Heart left ventricle (tissue), 16 donors: ENCODE measurements around the gene HIBADH. TPM values are rescaled to one million over a fixed set of nuclear protein-coding genes. Genes with fewer than 3 reads are reported as not detected.
"Not testable (repeated sequence)": the region's sequence is repeated elsewhere in the genome, so short reads cannot be mapped to it uniquely, and the experiment has no call there.

Experiments used
- ATAC-seq, 4 donors: fragments of 200-7000 bp; cut with Tn5 transposase; one replicate each; pipeline ENCODE4 v1.9.1; 2020 to 2022; ENCODE audit warnings: moderate library complexity in 4 of 4, mild to moderate bottlenecking in 3 of 4, moderate number of reproducible peaks in 1 of 4
- DNase-seq, 5 donors: peaks; one replicate each; pipeline ENCODE4 v3.0.0-alpha.2; 2020
- H3K27ac ChIP-seq, 12 donors: fragments of 200-600 bp; sonication (generic) in 4 of 12; one replicate each; pipeline versions ENCODE4 v1.5.0 to v1.8.0; 2016 to 2022; ENCODE audit warnings: mild to moderate bottlenecking in 2 of 12
- H3K27me3 ChIP-seq, 9 donors: fragments of 200-600 bp; sonication (generic) in 2 of 9; one replicate each; pipeline versions ENCODE4 v1.5.1 to v1.8.0; 2016 to 2022; ENCODE audit warnings: mild to moderate bottlenecking in 3 of 9
- H3K36me3 ChIP-seq, 9 donors: fragments of 200-600 bp; sonication (generic) in 2 of 9; one replicate each; pipeline versions ENCODE4 v1.5.0 to v1.8.0; 2018 to 2022; ENCODE audit warnings: mild to moderate bottlenecking in 2 of 9
- H3K4me1 ChIP-seq, 12 donors: fragments of 200-600 bp; sonication (generic) in 4 of 12; one replicate each; pipeline versions ENCODE4 v1.5.0 to v1.8.0; 2016 to 2022; ENCODE audit warnings: mild to moderate bottlenecking in 3 of 12
- H3K4me3 ChIP-seq, 12 donors: fragments of 200-600 bp; sonication (generic) in 4 of 12; one replicate each; pipeline versions ENCODE4 v1.5.0 to v1.8.0; 2017 to 2022; ENCODE audit warnings: mild to moderate bottlenecking in 9 of 12, moderate library complexity in 4 of 12
- H3K9me3 ChIP-seq, 12 donors: fragments of 200-600 bp; sonication (generic) in 4 of 12; one replicate each; pipeline versions ENCODE4 v1.5.0 to v1.8.0; 2016 to 2022; ENCODE audit warnings: mild to moderate bottlenecking in 1 of 12
- CTCF ChIP-seq, 12 donors: fragments of 200-600 bp; sonication (generic) in 4 of 12; IDR thresholded peaks; one replicate each; pipeline versions ENCODE4 v1.5.0 to v1.8.0; 2018 to 2022; ENCODE audit warnings: antibody characterized with exemption in 12 of 12, mild to moderate bottlenecking in 5 of 12
- POLR2A ChIP-seq, 2 donors: fragments of 450-650 bp; IDR thresholded peaks; one replicate each; pipeline ENCODE4 v1.6.1; 2017; ENCODE audit warnings: antibody characterized with exemption in 2 of 2, mild to moderate bottlenecking in 2 of 2, moderate library complexity in 2 of 2
- WGBS, 4 donors: extraction: QIAGEN DNeasy Blood & Tissue Kit in 2 of 4; methylation state at CpG; one replicate each; pipeline versions ENCODE4 v1.1.5 to v1.1.7; 2013 to 2018; 5-methylcytosine and 5-hydroxymethylcytosine counted together
- intact Hi-C, 10 donors: fragments of 100-400 bp; cut with DNase I; formaldehyde crosslinking; loops; one replicate each; pipeline versions ENCODE4 v1.11.1 to v1.14.2; 2022
- polyA plus RNA-seq, 2 donors: library from polyadenylated mRNA; stranded (reverse); fragments of 200-250 nt; gene quantifications; one replicate each; pipeline ENCODE4 v1.2.3, GENCODE V29; 2013
- total RNA-seq, 9 donors: library from RNA; depleted of rRNA in 2 of 9; stranded (reverse); fragments of >200 nt in 2 of 9; fragmentation: NEBNext Ultra II Directional in 3 of 9; extraction: Animal tissue kit (Norgen Biotek cat#: 25700) in 3 of 9; gene quantifications; one replicate each; pipeline versions ENCODE4 v1.1.0 to v1.2.4, GENCODE V29; 2016 to 2023
- donor health status: ischemic (EF 13 %, LVEDD 7.1; RV severe dilation, severe dysfunction).
- donor health status: healthy with polysubstance abuse.
- donor health status: DM: no; HTN: yes; CAD: no.
- donor health status: DM: no; HTN: no; CAD: no.
- donor health status: ischemic (EF 25% LVEDD 6.9; RV normal size, moderate dysfunction).
- donor health status: ischemic (EF 25% LVEDD 5.7; RV mildly dilated, moderate dysfunction).
- donor health status: healthy.
- donor health status: DM: yes; HTN: yes; CAD: no.
- donor health status: ischemic (EF 35%, LVEDD 5.7; RV mildly dilated, moderate dysfunction).
- donor health status: nonischemic (EF 11% LVEDD 7.7; RV severe dilation, severe dysfunction).
- donor health status: DM: yes; HTN: yes; CAD: no.
- donor health status: PGD.
- donor health status: ischemic (EF 29% LVEDD 5.4; RV normal size, mild dysfunction).
- donor health status: nonischemic (EF 23%, LVEDD 6.1; RV moderate dilation, normal function).

The HIBADH gene
- total and polyA plus RNA-seq, 11 donors, result 34.4 to 107 (median 69.3) TPM

DNA sequence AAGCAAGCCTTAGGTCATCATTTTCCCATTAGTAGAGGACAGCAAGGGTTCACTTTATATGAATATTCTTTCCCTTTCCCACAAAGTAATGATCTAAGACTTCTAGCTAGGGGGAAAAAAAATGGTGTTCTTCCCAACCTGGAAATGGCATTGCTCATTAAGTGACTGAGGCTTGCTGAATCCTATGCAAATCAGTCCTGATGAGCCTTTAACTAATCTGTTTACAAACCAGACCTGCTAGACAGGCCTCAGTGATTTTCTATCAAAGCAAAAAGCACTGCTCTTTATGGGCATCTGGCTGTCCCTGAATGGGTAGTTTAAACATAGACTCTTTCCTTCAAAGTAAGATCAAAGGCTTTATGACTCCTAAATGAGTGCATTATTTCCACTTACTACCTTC, 146.3 kb downstream of the HIBADH start:
- H3K9me3 ChIP-seq, result no peaks in the 10 kb centered on the region
- intact Hi-C loops, result no loop called here
- H3K4me1 ChIP-seq, result no peaks in the 10 kb centered on the region
- ATAC-seq, result no peak
- no peak for DNase-seq
- H3K36me3 ChIP-seq, result no peaks in the 10 kb centered on the region
- H3K27me3 ChIP-seq, result no peaks in the 10 kb centered on the region
- H3K4me3 ChIP-seq, result no peak overlapping the region
- no peak overlapping the region for H3K27ac ChIP-seq
- TF ChIP-seq POLR2A (IDR thresholded peaks at IDR 0.05) (no peak), CTCF (IDR thresholded peaks at IDR 0.05) (no peak)

DNA sequence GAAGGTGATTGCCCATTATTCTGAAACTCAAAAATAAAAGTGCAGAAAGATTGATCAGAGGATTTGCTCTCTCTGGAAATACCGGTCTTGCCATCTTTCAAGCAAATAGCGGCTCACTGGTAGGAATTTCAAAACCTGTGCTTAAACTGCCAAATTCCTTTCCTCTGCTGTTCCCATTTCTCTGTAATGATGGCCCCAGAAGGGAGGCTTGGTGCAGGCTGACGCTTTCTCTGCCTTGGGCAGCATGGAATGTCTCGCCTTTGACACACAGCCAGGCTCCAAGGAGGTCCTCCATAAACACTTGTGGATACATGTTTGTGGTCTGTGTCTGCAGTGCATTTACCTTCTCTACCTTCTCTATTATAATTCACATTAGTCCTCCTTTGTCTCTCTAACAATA, 146.8 kb downstream of the HIBADH start:
- no peak overlapping the region for H3K4me3 ChIP-seq
- WGBS, 4 donors, result 88 to 93% (median 93%) methylated on average over 4 of the region's 4 CpGs
- ATAC-seq (no peak), DNase-seq (no peak)
- no peaks in the 10 kb centered on the region for H3K27me3 ChIP-seq
- no peaks in the 10 kb centered on the region for H3K4me1 ChIP-seq
- TF ChIP-seq CTCF (IDR thresholded peaks at IDR 0.05), result no peak
- TF ChIP-seq POLR2A (IDR thresholded peaks at IDR 0.05), result no peak
- no peaks in the 10 kb centered on the region for H3K36me3 ChIP-seq
- intact Hi-C loops, result no loop called here
- H3K27ac ChIP-seq, result no peak overlapping the region
- no peaks in the 10 kb centered on the region for H3K9me3 ChIP-seq

GRCh38 chr7:27514861-27515260, 147.8 kb downstream of the HIBADH start:
- H3K36me3 ChIP-seq, result no peaks in the 10 kb centered on the region
- H3K9me3 ChIP-seq, result no peaks in the 10 kb centered on the region
- H3K4me1 ChIP-seq, result no peaks in the 10 kb centered on the region
- TF ChIP-seq CTCF (IDR thresholded peaks at IDR 0.05) (no peak), POLR2A (IDR thresholded peaks at IDR 0.05) (no peak)
- no peak overlapping the region for H3K4me3 ChIP-seq
- H3K27me3 ChIP-seq, result no peaks in the 10 kb centered on the region
- 68 to 79% (median 72%) methylated on average over 5 of the region's 5 CpGs for WGBS, 4 donors
- DNase-seq (no peak), ATAC-seq (no peak)
- no peak overlapping the region for H3K27ac ChIP-seq
- intact Hi-C loops, result no loop called here

- Histone ChIP-seq H3K4me1 (no peaks in the 10 kb centered on the region), H3K27me3 (no peaks in the 10 kb centered on the region), H3K36me3 (no peaks in the 10 kb centered on the region), H3K27ac (no peak overlapping the region), H3K9me3 (no peaks in the 10 kb centered on the region), H3K4me3 (no peak overlapping the region)
- TF ChIP-seq CTCF (IDR thresholded peaks at IDR 0.05) (no peak), POLR2A (IDR thresholded peaks at IDR 0.05) (no peak)
- 59 to 82% (median 65%) methylated on average over 1 of the region's 1 CpG for WGBS, 4 donors
- ATAC-seq (no peak), DNase-seq (no peak)
- intact Hi-C loops, result loop anchor here in 1 of 10 donors (2.0 kb wide), 1 partner anchor 53 kb away; no protein-coding TSS in a partner anchor
These were observed 148.8 kb downstream of the HIBADH start for GRCh38 chr7:27513885-27514284.

DNA sequence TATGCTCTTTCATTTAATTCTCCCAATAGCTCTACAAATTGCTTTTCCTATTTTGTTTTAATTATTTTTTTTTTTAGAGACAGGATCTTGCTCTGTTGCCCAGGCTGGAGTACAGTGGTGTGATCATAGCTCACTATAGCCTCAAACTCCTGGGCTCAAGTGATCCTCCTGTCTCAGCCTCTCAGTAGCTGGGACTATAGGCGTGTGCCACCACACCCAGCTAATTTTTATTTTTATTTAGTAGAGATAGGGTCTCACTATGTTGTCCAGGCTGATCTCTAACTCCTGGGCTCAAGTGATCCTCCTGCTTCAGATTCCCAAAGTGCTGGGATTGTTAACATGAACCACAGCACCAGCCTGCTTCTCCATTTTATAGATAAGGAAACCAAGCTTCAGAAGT, 151.3 kb downstream of the HIBADH start:
- H3K9me3 ChIP-seq, ATAC-seq, DNase-seq, H3K4me1 ChIP-seq, intact Hi-C loops, H3K36me3 ChIP-seq, H3K4me3 ChIP-seq, H3K27ac ChIP-seq, H3K27me3 ChIP-seq: not testable (repeated sequence)
- 94 to 100% (median 97%) methylated on average over 1 of the region's 1 CpG for WGBS, 4 donors
